Hepatocyte (in vitro differentiated cells): ENCODE results near the gene MVB12B. TPM values are rescaled to one million over a fixed set of nuclear protein-coding genes. Genes with fewer than 3 reads are reported as not detected.

ENCODE experiments used
- DNase-seq: peaks from one replicate; pipeline ENCODE4 v3.0.0-alpha.2; 2016; ENCODE audit warnings: low spot score
- H2AFZ ChIP-seq: fragments of 200-600 bp; sonication (generic); 2 replicates; pipeline ENCODE4 v1.6.0; 2016; ENCODE audit warnings: antibody characterized with exemption, mild to moderate bottlenecking
- H3K27ac ChIP-seq: fragments of 200-600 bp; sonication (generic); 2 replicates; pipeline ENCODE4 v1.5.1; 2016; ENCODE audit warnings: mild to moderate bottlenecking
- H3K27me3 ChIP-seq: fragments of 200-600 bp; sonication (generic); 2 replicates; pipeline ENCODE4 v1.6.1; 2016
- H3K36me3 ChIP-seq: fragments of 200-600 bp; sonication (generic); replicated peaks from 2 replicates; pipeline ENCODE4 v1.5.1; 2016; ENCODE audit warnings: low read depth; ENCODE audit not compliant: insufficient read depth
- H3K4me1 ChIP-seq: fragments of 200-600 bp; sonication (generic); 2 replicates; pipeline ENCODE4 v1.5.1; 2016; ENCODE audit warnings: mild to moderate bottlenecking, moderate library complexity; ENCODE audit not compliant: insufficient read depth
- H3K4me2 ChIP-seq: fragments of 200-600 bp; sonication (generic); 2 replicates; pipeline ENCODE4 v1.6.0; 2016
- H3K4me3 ChIP-seq: fragments of 200-600 bp; sonication (generic); 2 replicates; pipeline ENCODE4 v1.5.1; 2016; ENCODE audit warnings: mild to moderate bottlenecking
- H3K79me2 ChIP-seq: fragments of 200-600 bp; sonication (generic); 2 replicates; pipeline ENCODE4 v1.6.0; 2017; ENCODE audit warnings: mild to moderate bottlenecking
- H3K9me2 ChIP-seq: fragments of 200-600 bp; sonication (generic); replicated peaks from 2 replicates; pipeline ENCODE4 v1.6.0; 2017; ENCODE audit warnings: mild to moderate bottlenecking; ENCODE audit not compliant: insufficient read depth
- H3K9me3 ChIP-seq: fragments of 200-600 bp; sonication (generic); 2 replicates; pipeline ENCODE4 v1.5.1; 2016; ENCODE audit warnings: low read depth, mild to moderate bottlenecking
- H4K20me1 ChIP-seq: fragments of 200-600 bp; sonication (generic); 2 replicates; pipeline ENCODE4 v1.6.0; 2016; ENCODE audit warnings: mild to moderate bottlenecking; ENCODE audit not compliant: insufficient read depth, poor library complexity, severe bottlenecking
- EZH2 ChIP-seq: fragments of 200-600 bp; sonication (generic); IDR thresholded peaks from 2 replicates; pipeline ENCODE4 v1.6.1; 2016; ENCODE audit warnings: antibody characterized with exemption, mild to moderate bottlenecking, borderline replicate concordance
- EZH2phosphoT487 ChIP-seq: fragments of 200-600 bp; sonication (generic); IDR thresholded peaks from one replicate; pipeline ENCODE4 v1.6.1; 2018; ENCODE audit warnings: antibody characterized with exemption, mild to moderate bottlenecking, low read depth, moderate library complexity; ENCODE audit not compliant: unreplicated experiment, severe bottlenecking
- WGBS: methylation state at CpG from one replicate; pipeline ENCODE4 v1.1.6; 2016; ENCODE audit warnings: low lambda C conversion rate; ENCODE audit errors: missing lambda C conversion rate; 5-methylcytosine and 5-hydroxymethylcytosine counted together
- polyA plus RNA-seq: library from polyadenylated mRNA; unstranded; fragments of >200 nt; fragmentation: Nextera tagmentation; extraction: Ambion mirVana; gene quantifications from 2 replicates; pipeline ENCODE4 v1.2.1, GENCODE V29; 2016
- total RNA-seq: library from RNA; depleted of rRNA; stranded (reverse); fragments of >200 nt; gene quantifications from 2 replicates; pipeline ENCODE4 v1.2.3, GENCODE V29; 2014
- TF ChIP-seq, protein P1 (sequence below): fragments of 200-600 bp; sonication (generic); IDR thresholded peaks from 2 replicates; pipeline ENCODE4 v1.5.1; 2016; ENCODE audit warnings: antibody characterized with exemption, mild to moderate bottlenecking; ENCODE audit not compliant: poor library complexity

MVB12B gene
- total and polyA plus RNA-seq, 2 experiments from 2014 or later = 11.8 to 12.1 TPM

DNA sequence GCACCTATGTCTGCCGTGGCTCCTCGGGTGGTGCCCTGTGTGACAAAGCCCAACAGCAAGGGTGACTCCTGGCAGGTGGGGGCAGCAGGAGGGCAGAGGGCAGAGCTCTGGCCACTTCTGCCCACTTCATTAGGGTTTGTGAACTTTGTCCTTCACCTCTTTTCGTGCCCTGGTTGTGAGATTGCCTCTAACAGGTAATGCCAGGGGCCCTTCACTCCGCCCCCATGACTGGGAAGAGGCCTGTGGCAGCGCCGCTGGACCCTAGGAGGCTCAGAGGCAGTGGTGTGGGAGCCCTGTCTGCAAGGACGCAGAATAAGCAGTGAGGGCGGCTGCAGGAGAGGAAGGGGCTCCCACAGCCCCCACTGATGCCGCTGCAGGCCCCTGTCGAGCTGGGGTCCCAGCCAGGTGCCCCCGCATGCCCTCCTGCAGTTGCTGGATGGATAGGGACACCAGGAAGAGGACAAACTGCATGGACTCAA lies 178.4 kb downstream of the MVB12B start:
- WGBS = 99% methylated on average over 11 of the region's 11 CpGs
- peaks cover 8% of the 10 kb centered on the region for H3K27me3 ChIP-seq

DNA sequence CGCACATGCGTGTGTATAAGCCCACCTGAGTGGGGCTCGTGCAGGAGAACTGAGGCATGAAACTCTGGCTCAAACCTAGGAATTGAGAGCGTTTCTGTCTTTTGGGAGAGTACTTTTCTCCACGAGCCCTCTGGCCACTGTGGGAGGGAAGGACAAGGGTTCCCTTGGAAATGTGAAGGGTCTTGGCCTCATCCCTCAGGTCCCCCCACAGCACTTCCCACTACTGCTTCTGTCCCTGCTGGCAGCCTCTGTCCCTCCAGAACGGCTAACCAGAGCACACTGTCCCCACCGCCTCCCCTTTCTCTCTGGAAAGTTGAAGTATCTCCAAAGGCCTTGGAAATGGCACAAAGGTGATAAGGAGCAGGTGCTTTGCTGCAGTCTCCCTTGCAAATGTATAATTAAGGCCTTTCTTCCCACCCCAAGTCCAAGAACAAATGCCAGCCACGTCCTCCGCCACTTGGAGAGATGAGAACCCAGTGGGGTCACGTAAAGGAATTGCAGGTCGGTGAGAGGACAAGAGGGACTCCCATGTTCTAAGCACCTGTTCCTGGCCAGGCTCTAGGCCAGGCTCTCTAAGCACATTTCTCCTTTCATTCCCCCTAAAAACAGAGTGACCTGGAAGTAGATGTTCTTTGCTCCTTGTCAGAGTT lies 179.2 kb downstream of the MVB12B start:
- TF ChIP-seq EZH2 (no peak), EZH2phosphoT487 (no peak)
- TF ChIP-seq, protein P1, sequence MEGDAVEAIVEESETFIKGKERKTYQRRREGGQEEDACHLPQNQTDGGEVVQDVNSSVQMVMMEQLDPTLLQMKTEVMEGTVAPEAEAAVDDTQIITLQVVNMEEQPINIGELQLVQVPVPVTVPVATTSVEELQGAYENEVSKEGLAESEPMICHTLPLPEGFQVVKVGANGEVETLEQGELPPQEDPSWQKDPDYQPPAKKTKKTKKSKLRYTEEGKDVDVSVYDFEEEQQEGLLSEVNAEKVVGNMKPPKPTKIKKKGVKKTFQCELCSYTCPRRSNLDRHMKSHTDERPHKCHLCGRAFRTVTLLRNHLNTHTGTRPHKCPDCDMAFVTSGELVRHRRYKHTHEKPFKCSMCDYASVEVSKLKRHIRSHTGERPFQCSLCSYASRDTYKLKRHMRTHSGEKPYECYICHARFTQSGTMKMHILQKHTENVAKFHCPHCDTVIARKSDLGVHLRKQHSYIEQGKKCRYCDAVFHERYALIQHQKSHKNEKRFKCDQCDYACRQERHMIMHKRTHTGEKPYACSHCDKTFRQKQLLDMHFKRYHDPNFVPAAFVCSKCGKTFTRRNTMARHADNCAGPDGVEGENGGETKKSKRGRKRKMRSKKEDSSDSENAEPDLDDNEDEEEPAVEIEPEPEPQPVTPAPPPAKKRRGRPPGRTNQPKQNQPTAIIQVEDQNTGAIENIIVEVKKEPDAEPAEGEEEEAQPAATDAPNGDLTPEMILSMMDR = no peak
- H3K9me3 ChIP-seq = no peaks in the 10 kb centered on the region
- H3K36me3 ChIP-seq = no peaks in the 10 kb centered on the region
- no peaks in the 10 kb centered on the region for H3K4me1 ChIP-seq
- H3K4me3 ChIP-seq = no peak overlapping the region
- H3K4me2 ChIP-seq = no peak overlapping the region
- no peaks in the 10 kb centered on the region for H3K27me3 ChIP-seq
- DNase-seq = no peak
- no peaks in the 10 kb centered on the region for H3K79me2 ChIP-seq
- 88% methylated on average over 11 of the region's 11 CpGs for WGBS
- H3K27ac ChIP-seq = no peak overlapping the region
- H4K20me1 ChIP-seq = no peaks in the 10 kb centered on the region
- no peaks in the 10 kb centered on the region for H3K9me2 ChIP-seq
- H2AFZ ChIP-seq = no peak overlapping the region

More for the DNA sequence above, 178.4 kb downstream of the MVB12B start:
- Histone ChIP-seq H3K4me3 (no peak overlapping the region), H3K27ac (no peak overlapping the region), H3K9me2 (no peaks in the 10 kb centered on the region), H3K79me2 (no peaks in the 10 kb centered on the region), H3K4me2 (no peak overlapping the region), H3K4me1 (peaks cover 2% of the 10 kb centered on the region), H3K36me3 (no peaks in the 10 kb centered on the region), H2AFZ (no peak overlapping the region), H3K9me3 (no peaks in the 10 kb centered on the region), H4K20me1 (peaks cover 5% of the 10 kb centered on the region)
- TF ChIP-seq EZH2 = no peak
- TF ChIP-seq, protein P1 = no peak
- TF ChIP-seq EZH2phosphoT487 = no peak
- no peak for DNase-seq

DNA sequence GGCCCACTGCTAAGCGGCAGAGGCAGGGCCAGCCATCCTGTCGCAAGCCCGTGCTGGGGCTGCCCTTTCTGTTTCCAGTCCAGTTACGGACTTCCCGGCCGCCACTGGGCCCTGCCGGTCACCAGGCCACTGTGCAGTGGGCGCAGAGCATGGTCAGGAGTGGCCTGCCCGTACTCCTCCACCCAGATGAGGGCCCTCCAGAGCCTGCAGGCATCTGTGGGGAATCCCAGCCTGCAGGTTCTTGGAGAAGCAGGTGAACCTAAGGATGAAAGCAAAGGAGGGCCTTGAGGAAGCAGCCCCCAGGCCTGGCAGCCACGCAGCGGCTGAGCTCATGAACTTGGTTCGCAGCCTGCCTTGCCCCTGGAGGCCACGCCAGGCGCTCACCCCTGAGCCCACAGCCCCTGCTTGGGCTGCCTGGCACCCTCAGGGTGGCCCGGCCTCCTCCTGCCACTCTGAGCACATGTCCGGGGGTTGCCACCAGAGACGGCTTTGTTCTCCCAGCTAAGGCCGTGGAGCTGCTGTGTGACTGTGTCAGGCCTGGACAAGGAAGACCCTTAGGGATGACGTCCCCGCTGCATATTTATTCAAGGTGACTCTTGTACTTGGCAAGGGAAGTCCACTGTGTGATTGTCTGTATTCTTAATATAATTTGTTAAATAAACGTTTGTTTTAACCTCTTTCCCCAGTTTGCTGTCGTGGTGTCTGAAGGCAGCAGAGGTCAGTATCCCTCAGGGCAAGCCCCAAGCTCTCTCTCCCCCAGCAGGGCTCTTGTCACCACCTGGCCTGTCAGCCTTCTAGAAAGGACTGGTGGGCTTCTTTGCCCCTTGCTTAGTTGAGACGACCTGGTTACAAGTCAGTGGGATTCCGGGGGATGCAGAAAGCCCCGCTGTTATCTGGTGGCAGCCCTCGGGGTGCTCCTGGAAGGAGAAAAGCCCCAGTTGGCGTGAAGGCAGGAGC lies 180.0 kb downstream of the MVB12B start:
- 83% methylated on average over 27 of the region's 27 CpGs for WGBS

More for the DNA sequence above, 180.0 kb downstream of the MVB12B start:
- no peak overlapping the region for H3K27ac ChIP-seq
- no peaks in the 10 kb centered on the region for H4K20me1 ChIP-seq
- DNase-seq = no peak
- TF ChIP-seq EZH2phosphoT487 (no peak), EZH2 (no peak)
- TF ChIP-seq, protein P1 = no peak
- H3K79me2 ChIP-seq = no peaks in the 10 kb centered on the region
- H3K27me3 ChIP-seq = peaks cover 4% of the 10 kb centered on the region
- no peaks in the 10 kb centered on the region for H3K36me3 ChIP-seq
- H3K4me1 ChIP-seq = no peaks in the 10 kb centered on the region
- H3K4me3 ChIP-seq = no peak overlapping the region
- H2AFZ ChIP-seq = no peak overlapping the region
- no peaks in the 10 kb centered on the region for H3K9me3 ChIP-seq
- no peaks in the 10 kb centered on the region for H3K9me2 ChIP-seq
- no peak overlapping the region for H3K4me2 ChIP-seq
